Glutamatergic neuron (in vitro differentiated cells): ENCODE data around the gene GLB1L2. TPM values are rescaled to one million over a fixed set of nuclear protein-coding genes. Genes with fewer than 3 reads are reported as not detected.
A peak's percentile ranks its signal among the peaks of the same experiment; 100 is the strongest.

ENCODE experiments used
- DNase-seq: peaks from one replicate; pipeline ENCODE4 v3.0.0; 2022
- H3K27ac Mint-ChIP-seq: one replicate; pipeline ENCODE4 v1.8.0; 2020; ENCODE audit warnings: mild to moderate bottlenecking, mixed read lengths, inconsistent platforms; ENCODE audit not compliant: unreplicated experiment
- H3K27me3 Mint-ChIP-seq: one replicate; pipeline ENCODE4 v1.8.0; 2020; ENCODE audit warnings: mild to moderate bottlenecking, moderate library complexity, mixed read lengths, inconsistent platforms; ENCODE audit not compliant: unreplicated experiment
- H3K36me3 Mint-ChIP-seq: one replicate; pipeline ENCODE4 v1.8.0; 2020; ENCODE audit warnings: mild to moderate bottlenecking, mixed read lengths, inconsistent platforms; ENCODE audit not compliant: unreplicated experiment
- H3K4me1 Mint-ChIP-seq: one replicate; pipeline ENCODE4 v1.8.0; 2020; ENCODE audit warnings: mild to moderate bottlenecking, low read depth, mixed read lengths, inconsistent platforms; ENCODE audit not compliant: unreplicated experiment
- H3K4me3 Mint-ChIP-seq: one replicate; pipeline ENCODE4 v1.8.0; 2020; ENCODE audit warnings: mild to moderate bottlenecking, mixed read lengths, inconsistent platforms; ENCODE audit not compliant: unreplicated experiment
- H3K9me3 Mint-ChIP-seq: one replicate; pipeline ENCODE4 v1.8.0; 2020; ENCODE audit warnings: mild to moderate bottlenecking, moderate library complexity, mixed read lengths, inconsistent platforms; ENCODE audit not compliant: unreplicated experiment
- CTCF ChIP-seq: fragments of 200-600 bp; sonication (generic); IDR thresholded peaks from one replicate; pipeline ENCODE4 v1.5.0; 2021; ENCODE audit not compliant: partially characterized antibody, unreplicated experiment
- total RNA-seq: library from RNA; stranded (reverse); fragmentation: NEBNext Ultra II Directional; extraction: Animal tissue kit (Norgen Biotek cat#: 25700); gene quantifications from one replicate; pipeline ENCODE4 v1.2.1, GENCODE V29; 2021; ENCODE audit not compliant: unreplicated experiment

Gene GLB1L2
- total RNA-seq, 1 donor from 2014 or later: 1.0 TPM

- peak; percentile 22 for DNase-seq
- no peak for TF ChIP-seq CTCF
- Mint-ChIP-seq H3K4me3 (no peak overlapping the region), H3K27ac (no peak overlapping the region), H3K36me3 (peaks cover 6% of the 10 kb centered on the region), H3K9me3 (peaks cover 11% of the 10 kb centered on the region), H3K27me3 (peaks cover 2% of the 10 kb centered on the region), H3K4me1 (peaks cover 9% of the 10 kb centered on the region)
These were observed 33.5 kb downstream of the GLB1L2 start for GRCh38 chr11:134365011-134365925.

- Mint-ChIP-seq H3K9me3 (peaks cover 16% of the 10 kb centered on the region), H3K4me1 (peaks cover 10% of the 10 kb centered on the region), H3K27me3 (peaks cover 8% of the 10 kb centered on the region), H3K36me3 (peaks cover 6% of the 10 kb centered on the region), H3K27ac (no peak overlapping the region), H3K4me3 (no peak overlapping the region)
- TF ChIP-seq CTCF: no peak
- DNase-seq: no peak
These were observed 34.5 kb downstream of the GLB1L2 start for GRCh38 chr11:134366254-134366653.

GRCh38 chr11:134367781-134368180 lies 36.0 kb downstream of the GLB1L2 start:
- peaks cover 20% of the 10 kb centered on the region for H3K9me3 Mint-ChIP-seq
- H3K27ac Mint-ChIP-seq: peak overlapping the region; percentile 12
- no peak for TF ChIP-seq CTCF
- peaks cover 10% of the 10 kb centered on the region for H3K27me3 Mint-ChIP-seq
- no peak for DNase-seq
- H3K4me1 Mint-ChIP-seq: peaks cover 6% of the 10 kb centered on the region
- H3K4me3 Mint-ChIP-seq: no peak overlapping the region
- H3K36me3 Mint-ChIP-seq: no peaks in the 10 kb centered on the region

- Mint-ChIP-seq H3K36me3 (no peaks in the 10 kb centered on the region), H3K4me3 (no peak overlapping the region), H3K27me3 (peaks cover 19% of the 10 kb centered on the region), H3K9me3 (peaks cover 32% of the 10 kb centered on the region), H3K27ac (no peak overlapping the region), H3K4me1 (peaks cover 12% of the 10 kb centered on the region)
- no peak for TF ChIP-seq CTCF
- peak; percentile 6 for DNase-seq
These were observed 38.1 kb downstream of the GLB1L2 start for GRCh38 chr11:134369656-134370525.
